ENCODE results near the gene ETNK2.

ETNK2 gene

GRCh38 chr1:204106825-204107224, 45.0 kb downstream of the ETNK2 start:
- no peak for DNase-seq (ENCODE audit: low read depth)
- TF ChIP-seq POLR2A (IDR thresholded peaks at IDR 0.05; ENCODE audit: extremely low read depth, insufficient read length) (no peak), MYC (IDR thresholded peaks at IDR 0.05; ENCODE audit: low read depth, low read length) (no peak), MAX (IDR thresholded peaks at IDR 0.05; ENCODE audit: low read depth, low read length) (no peak), CTCF (IDR thresholded peaks at IDR 0.05; ENCODE audit: low read depth, low read length) (no peak)
- H3K4me3 ChIP-seq (ENCODE audit: low read depth, low read length), result no peak overlapping the region

- no peak for DNase-seq (ENCODE audit: low read depth)
- no peak overlapping the region for H3K4me3 ChIP-seq (ENCODE audit: low read depth, low read length)
- no peak for TF ChIP-seq POLR2A (IDR thresholded peaks at IDR 0.05; ENCODE audit: extremely low read depth, insufficient read length)
- no peak for TF ChIP-seq CTCF (IDR thresholded peaks at IDR 0.05; ENCODE audit: low read depth, low read length)
- no peak for TF ChIP-seq MYC (IDR thresholded peaks at IDR 0.05; ENCODE audit: low read depth, low read length)
- no peak for TF ChIP-seq MAX (IDR thresholded peaks at IDR 0.05; ENCODE audit: low read depth, low read length)
Measured at GRCh38 chr1:204105131-204105515, 46.7 kb downstream of the ETNK2 start.

GRCh38 chr1:204104331-204105130, 47.3 kb downstream of the ETNK2 start:
- TF ChIP-seq MAX (IDR thresholded peaks at IDR 0.05; ENCODE audit: low read depth, low read length) (no peak), CTCF (IDR thresholded peaks at IDR 0.05; ENCODE audit: low read depth, low read length) (no peak), MYC (IDR thresholded peaks at IDR 0.05; ENCODE audit: low read depth, low read length) (no peak), POLR2A (IDR thresholded peaks at IDR 0.05; ENCODE audit: extremely low read depth, insufficient read length) (no peak)
- peak; percentile 60 for DNase-seq (ENCODE audit: low read depth)
- H3K4me3 ChIP-seq (ENCODE audit: low read depth, low read length), result no peak overlapping the region

GRCh38 chr1:204103431-204103741, 48.5 kb downstream of the ETNK2 start:
- no peak overlapping the region for H3K4me3 ChIP-seq (ENCODE audit: low read depth, low read length)
- no peak for TF ChIP-seq MYC (IDR thresholded peaks at IDR 0.05; ENCODE audit: low read depth, low read length)
- TF ChIP-seq CTCF (IDR thresholded peaks at IDR 0.05; ENCODE audit: low read depth, low read length), result no peak
- TF ChIP-seq MAX (IDR thresholded peaks at IDR 0.05; ENCODE audit: low read depth, low read length), result no peak
- no peak for TF ChIP-seq POLR2A (IDR thresholded peaks at IDR 0.05; ENCODE audit: extremely low read depth, insufficient read length)
- DNase-seq (ENCODE audit: low read depth), result no peak

- no peak for TF ChIP-seq POLR2A (IDR thresholded peaks at IDR 0.05; ENCODE audit: extremely low read depth, insufficient read length)
- TF ChIP-seq MYC (IDR thresholded peaks at IDR 0.05; ENCODE audit: low read depth, low read length), result no peak
- TF ChIP-seq CTCF (IDR thresholded peaks at IDR 0.05; ENCODE audit: low read depth, low read length), result no peak
- TF ChIP-seq MAX (IDR thresholded peaks at IDR 0.05; ENCODE audit: low read depth, low read length), result no peak
- H3K4me3 ChIP-seq (ENCODE audit: low read depth, low read length), result no peak overlapping the region
- no peak for DNase-seq (ENCODE audit: low read depth)
Measured at GRCh38 chr1:204102739-204103430, 49.0 kb downstream of the ETNK2 start.
